GM19099 (cell line): ENCODE data around the gene SARS2.
A peak's percentile ranks its signal among the peaks of the same experiment; 100 is the strongest.

Source experiments
- POLR2A ChIP-seq: IDR thresholded peaks from 3 replicates; pipeline ENCODE4 v1.6.1; 2011; ENCODE audit warnings: low read depth; ENCODE audit not compliant: insufficient read length; ENCODE audit errors: extremely low read depth

Gene SARS2

DNA sequence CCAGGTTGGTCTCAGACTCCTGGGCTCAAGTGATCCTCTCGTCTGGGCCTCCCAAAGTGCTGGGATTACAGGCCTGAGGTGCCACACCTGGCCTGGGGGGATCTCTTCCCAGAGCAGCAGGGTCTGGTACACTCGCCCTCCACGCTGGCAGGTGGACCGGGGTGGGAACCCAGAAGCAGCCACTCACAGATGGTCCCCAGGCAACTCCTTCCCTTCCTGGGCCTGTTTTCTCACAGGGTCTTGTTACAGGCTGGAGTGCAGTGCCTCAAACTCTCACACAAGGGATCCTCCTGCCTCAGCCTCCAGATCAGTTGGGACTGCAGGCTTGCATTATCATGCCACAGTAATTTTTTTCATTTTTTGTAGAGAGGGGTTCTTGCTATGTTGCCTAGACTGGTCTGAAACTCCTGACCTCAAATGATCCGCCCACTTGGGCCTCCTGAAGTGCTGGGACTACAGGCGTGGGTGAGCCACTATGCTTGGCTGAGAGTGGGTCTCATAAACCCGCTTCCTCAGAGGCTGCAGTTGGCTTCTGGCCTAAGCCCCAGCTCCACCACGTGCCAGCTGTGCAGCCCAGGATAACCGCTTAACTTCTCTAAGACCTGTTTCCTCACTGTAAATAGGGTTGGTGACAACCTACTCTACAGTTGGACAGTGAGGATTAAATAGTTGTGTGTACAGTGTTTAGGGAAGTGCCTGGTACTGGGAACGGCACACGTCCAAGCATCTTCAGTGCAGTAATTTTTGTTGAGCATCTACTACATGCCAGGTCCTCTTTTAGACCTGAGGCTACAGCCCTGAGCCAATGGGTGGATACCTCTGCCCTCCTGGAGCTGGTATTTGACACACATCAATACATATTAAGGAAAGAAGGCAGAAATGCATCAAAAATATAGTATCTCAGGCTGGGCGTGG lies 17.7 kb downstream of the SARS2 start:
- no peak for TF ChIP-seq POLR2A

DNA sequence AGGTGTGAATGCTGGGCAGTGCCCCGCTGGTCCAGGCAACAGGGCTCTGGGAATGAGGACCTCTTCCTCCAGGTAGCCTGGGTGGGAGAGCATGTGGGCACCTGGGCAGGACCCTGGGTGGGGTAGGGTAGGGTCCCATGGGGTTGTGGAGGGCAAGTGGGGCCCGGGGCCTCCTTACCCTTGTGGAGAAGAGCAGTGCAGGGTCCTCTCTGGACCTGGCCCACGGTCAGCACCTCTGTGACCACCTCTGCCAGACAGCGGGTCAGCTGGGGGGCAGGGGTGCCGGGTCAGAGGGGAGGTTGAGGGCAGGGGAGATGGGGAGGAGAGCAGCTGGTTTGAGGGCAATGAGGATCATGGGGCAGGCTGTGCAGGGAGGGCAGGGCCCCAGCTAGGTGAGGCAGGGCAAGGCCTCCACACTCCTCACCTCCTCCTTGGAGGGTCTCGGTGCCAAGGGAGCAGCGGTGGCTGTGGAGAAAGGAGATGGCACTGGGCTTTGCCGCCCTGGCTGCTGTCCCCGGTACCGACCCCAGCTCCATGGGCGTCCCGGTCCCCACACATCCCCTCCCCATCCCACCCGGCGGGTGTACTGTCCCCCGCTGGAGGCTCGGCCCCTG lies 19.1 kb downstream of the SARS2 start:
- TF ChIP-seq POLR2A: no peak

DNA sequence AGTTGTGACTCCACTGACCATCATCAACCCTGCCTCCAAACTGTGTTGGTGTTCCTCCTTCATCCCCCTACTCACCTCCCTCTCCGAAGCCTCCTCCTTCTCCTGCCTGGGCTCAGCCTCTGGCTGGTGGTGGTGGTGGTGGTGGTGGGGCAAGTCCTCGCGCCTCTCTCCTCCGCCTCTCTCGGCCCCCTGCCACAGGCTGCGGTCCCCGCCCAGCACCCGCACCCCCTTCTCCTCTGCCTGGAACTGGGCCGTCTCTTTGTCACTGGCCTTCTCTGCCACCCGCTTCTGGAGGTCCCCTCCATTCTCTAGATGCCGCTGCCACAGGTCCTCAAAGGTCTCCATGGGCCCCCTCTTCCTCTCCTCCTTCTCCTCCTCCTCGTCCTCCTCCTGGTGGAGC lies 20.1 kb downstream of the SARS2 start:
- no peak for TF ChIP-seq POLR2A

DNA sequence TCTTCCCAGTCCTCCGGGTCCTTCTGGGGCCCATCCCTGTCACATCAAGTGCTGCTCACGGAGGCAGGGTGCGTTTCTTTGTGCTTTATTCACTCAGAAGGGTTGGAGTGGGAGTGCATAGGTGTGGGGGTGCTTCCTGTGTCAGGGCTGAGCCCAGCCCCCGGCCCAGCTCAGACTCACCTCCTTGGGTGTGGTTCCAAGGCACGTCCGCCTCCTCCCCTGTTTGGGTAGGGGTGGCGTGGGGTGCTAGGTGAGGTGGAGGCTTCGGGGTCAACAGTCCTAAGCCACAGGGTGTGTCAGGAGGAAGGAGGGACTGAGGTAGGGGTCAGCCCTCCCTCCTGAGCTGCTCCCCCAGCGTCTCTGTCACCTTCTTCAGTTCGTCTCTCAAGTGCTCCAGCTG lies 21.7 kb downstream of the SARS2 start:
- TF ChIP-seq POLR2A: no peak

DNA sequence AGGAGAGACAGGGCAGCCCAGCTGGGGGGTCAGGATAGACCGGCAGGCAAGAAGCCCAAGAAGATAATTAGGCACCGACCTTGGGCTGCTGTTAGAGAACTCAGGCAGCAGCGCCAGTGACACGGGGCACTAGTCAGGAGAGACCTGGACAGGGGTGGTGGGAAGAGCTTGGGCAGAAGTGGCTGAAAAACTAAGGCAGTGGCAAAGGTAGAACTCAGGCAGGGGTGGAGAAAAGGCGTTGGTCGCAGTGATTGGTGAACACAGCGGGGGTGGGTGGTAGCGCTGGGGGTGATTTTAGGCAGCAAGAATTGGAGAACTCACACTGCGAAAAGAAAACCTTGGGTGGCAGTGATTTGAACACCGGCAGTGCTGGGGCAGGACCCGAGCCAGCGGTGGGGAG lies 22.9 kb downstream of the SARS2 start:
- no peak for TF ChIP-seq POLR2A

DNA sequence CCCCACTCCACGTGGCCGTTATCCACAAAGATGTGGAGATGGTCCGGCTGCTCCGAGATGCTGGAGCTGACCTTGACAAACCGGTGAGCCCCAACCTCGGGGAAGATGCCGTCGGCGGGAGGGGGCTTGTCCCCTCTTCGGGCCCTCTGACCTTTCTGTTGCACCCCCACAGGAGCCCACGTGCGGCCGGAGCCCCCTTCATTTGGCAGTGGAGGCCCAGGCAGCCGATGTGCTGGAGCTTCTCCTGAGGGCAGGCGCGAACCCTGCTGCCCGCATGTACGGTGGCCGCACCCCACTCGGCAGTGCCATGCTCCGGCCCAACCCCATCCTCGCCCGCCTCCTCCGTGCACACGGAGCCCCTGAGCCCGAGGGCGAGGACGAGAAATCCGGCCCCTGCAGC lies 23.3 kb downstream of the SARS2 start:
- no peak for TF ChIP-seq POLR2A

DNA sequence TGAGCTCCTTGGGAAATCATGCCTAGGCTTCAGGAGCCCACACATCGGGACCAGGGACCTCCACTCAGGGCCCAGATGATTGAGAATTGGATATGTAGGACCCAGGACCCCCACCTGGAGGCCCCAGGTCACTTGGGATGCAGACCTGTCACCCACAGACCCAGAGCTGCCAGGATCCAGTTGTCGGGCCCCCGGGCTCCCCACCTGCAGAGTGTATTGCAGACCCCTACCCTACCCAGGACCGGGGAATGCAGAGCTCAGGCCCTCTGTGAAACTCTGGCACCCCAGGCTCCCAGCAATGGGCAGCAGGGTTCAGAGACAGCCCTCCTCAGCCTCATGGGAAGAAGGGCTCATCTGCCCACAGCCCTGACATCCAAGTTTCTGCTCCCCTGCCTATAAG lies 24.9 kb downstream of the SARS2 start:
- no peak for TF ChIP-seq POLR2A

DNA sequence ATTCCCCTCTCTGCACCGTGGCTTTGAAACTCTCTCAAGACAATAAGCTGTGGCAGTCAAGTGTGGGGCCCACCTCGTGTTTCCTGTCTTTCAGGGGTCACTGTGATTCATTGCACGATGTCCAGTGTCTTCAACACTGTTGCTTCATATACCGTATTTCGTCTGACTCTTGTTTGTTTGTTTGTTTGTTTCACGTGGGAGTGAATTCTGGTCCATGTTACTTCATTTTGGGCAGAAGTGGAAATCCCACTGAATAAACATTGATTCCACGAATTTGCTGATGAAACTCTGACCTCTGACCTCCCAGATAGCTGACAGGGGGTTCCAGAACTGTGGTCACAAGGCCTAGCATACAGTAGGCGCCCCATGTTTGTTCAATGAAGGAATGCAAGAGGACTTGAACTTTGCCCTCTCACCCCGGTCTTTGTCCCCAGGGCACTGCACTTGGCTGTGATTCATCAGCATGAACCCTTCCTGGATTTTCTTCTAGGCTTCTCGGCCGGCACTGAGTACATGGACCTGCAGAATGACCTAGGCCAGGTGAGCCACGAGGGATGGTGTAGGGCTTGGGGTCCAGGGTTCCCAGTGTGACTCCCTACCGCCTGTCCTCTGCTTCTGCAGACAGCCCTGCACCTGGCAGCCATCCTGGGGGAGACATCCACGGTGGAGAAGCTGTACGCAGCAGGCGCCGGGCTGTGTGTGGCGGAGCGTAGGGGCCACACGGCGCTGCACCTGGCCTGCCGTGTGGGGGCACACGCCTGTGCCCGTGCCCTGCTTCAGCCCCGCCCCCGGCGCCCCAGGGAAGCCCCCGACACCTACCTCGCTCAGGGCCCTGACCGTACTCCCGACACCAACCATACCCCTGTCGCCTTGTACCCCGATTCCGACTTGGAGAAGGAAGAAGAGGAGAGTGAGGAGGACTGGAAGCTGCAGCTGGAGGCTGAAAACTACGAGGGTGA lies 25.7 kb downstream of the SARS2 start:
- no peak for TF ChIP-seq POLR2A

DNA sequence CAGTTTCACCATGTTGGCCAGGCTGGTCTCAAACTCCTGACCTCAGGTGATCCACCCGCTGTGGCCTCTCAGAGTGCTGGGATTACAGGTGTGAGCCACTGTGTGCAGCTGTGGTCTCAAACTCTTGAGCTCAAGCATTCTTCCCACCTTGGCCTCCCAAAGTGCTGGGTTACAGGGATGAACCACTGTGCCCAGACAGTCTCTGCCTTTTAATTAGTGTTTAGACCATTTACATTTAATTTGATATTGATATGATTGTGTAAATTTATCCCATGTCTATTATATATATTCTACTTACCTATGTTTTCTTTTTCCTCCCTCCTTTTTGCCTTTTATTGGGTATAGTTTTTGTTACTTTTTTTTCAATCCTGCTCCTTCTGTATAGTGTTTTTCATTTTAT lies 28.9 kb downstream of the SARS2 start:
- TF ChIP-seq POLR2A: no peak

DNA sequence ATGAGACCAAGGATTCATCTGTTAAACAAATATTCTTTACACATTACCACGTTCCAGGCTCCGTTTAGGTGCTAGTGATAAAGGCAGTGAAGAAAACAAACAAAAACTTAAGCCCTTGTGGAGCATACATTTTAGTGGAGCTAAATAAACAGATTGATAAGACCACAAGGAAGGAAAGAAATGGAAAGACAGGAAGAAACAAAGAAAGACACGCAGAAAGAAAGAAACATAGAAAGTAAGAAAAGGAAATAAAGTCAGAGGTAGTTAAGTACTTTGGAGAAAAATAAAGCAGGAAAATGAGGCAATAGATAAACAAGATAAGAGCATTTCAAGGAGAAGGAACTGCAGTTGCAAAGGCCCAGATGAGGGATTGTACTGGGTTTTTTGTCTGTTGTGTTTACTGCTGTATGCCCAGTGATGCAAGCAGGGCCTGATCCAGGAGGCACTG lies 29.8 kb downstream of the SARS2 start:
- TF ChIP-seq POLR2A: no peak

DNA sequence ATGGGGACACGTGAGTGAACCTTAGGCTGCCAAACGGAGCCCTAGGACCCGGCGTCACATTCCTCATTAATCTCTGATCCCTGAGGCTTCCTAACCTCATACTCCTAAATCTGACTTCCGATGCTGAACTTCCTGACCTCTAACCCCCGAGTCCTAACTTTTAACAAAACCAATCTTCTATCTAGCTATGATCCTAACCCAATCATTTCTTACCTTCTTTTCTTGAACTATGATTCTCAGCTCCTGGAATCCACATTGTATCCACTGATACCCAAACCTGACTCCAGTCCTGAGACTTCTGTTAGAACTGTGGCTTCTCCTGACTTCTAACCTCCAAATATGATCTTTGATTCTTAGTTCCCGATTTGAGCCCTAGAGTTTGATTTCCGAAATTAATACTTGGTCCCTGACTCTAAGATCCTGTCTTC lies 30.3 kb downstream of the SARS2 start:
- no peak for TF ChIP-seq POLR2A

DNA sequence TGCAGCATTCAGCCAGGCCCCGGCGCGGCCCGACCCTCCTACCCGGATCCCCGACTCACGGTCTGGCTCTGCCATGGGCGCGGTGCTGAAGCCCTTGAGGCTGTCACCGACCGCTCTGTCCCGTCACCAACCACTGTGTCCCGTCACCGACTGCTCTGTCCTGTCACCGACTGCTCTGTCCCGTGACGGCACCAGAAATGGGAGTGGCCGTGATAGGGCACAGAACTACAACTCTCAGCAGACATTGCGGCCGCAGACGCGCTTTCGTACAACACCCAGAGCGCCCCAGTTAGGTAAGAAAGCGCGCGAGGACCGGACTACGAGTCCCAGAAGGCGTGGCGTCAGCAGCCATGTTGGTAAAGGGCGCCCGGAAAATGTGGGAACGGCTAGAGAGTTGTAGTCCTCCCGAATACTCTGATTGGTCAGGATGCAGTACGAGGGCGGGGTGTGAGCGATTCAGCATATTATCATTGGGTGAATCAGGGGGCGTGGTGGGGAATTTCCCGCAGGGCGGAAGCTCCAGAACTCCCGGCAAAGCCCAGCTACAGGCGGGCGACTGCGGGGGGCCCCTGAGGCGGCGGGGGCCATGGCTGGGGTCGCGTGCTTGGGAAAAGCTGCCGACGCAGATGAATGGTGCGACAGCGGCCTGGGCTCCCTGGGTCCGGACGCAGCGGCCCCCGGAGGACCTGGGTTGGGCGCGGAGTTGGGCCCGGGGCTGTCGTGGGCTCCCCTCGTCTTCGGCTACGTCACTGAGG lies 30.9 kb downstream of the SARS2 start, which contains the start of the genes NFKBIB and SIRT2:
TSS of gene NFKBIB (plus strand) at position 523 of the 755 bp plus-strand sequence. CDS start at position 587, 64 bp downstream.
TSS of gene SIRT2 (minus strand) at position 172 of the 755 bp plus-strand sequence. CDS start at position 75, 97 bp downstream.
- peak; percentile 58 for TF ChIP-seq POLR2A

DNA sequence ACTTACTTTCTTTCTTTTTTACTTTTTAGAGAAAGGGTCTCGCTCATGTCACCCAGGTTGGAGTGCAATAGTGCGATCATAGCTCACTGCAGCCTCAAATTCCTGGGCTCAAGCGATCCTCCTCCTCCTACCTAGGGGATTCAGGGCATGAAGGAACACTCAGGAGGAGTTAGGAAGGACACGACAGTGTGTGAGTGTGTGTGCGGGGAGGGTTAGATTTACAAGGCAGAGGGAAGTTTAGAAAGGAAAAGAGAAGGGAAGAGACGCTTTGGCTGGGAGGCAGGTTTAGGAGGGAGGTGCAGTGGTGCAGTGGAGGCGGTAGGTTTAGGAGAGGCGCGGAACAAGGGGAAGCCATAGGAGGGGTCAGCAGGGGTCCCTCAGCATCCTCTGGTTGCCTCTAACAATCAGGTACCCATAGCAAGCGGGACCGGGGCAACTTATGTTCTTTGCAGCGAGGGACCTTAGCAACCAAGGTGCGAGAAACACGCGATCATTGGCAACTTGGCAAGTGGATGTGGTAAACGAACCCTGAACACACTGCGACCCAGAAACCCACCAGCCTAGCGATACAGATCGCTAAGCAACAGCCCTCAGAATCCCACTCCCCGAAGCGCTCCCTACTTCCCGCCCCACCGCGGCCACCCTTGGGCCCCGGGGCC lies 31.6 kb downstream of the SARS2 start:
- TF ChIP-seq POLR2A: no peak

DNA sequence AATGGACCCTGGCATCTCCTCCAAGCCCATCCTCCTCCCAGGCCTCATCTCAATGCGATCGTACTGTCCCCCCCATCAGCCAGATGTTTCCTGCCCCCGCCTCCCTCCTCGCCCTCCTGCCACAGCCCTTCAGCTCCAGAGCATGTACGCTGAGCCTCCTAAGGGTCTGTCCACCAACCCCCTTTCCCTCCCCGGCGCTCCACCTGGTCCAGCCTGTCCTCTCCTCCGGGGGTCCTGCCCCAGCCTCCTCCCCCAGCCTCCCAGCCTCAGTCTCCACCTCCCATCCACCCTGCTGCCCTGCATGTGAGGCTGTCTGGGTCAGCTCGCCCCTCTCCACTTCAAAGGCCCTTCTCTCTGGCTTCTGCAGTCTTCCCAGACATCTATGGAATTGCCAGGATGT lies 35.6 kb downstream of the SARS2 start:
- TF ChIP-seq POLR2A: no peak
